Sigmoid colon (tissue), 4 donors: ENCODE data around the gene DCLK2.

ENCODE experiments used
- EP300 ChIP-seq, 4 donors: sonication (generic); formaldehyde crosslinking; IDR thresholded peaks; one replicate each; pipeline ENCODE4 v1.6.1; 2017; ENCODE audit warnings: antibody characterized with exemption in 4 of 4
- POLR2A ChIP-seq, 2 donors: fragments of 450-650 bp; IDR thresholded peaks; one replicate each; pipeline ENCODE4 v1.6.1; 2016; ENCODE audit warnings: antibody characterized with exemption in 2 of 2, mild to moderate bottlenecking in 2 of 2, moderate library complexity in 2 of 2
- POLR2AphosphoS5 ChIP-seq, 4 donors: sonication (generic); formaldehyde crosslinking; IDR thresholded peaks; one replicate each; pipeline ENCODE4 v1.6.1; 2017; ENCODE audit warnings: antibody characterized with exemption in 4 of 4
- TF ChIP-seq, protein P1 (sequence below), 4 experiments: fragments of 450-650 bp in 3 of 4; fragments of 200-600 bp in 1 of 4; IDR thresholded peaks; one replicate each; pipeline ENCODE4 v1.5.1; 2016 to 2019; ENCODE audit warnings: antibody characterized with exemption in 4 of 4, mild to moderate bottlenecking in 3 of 4, moderate library complexity in 2 of 4

DNA sequence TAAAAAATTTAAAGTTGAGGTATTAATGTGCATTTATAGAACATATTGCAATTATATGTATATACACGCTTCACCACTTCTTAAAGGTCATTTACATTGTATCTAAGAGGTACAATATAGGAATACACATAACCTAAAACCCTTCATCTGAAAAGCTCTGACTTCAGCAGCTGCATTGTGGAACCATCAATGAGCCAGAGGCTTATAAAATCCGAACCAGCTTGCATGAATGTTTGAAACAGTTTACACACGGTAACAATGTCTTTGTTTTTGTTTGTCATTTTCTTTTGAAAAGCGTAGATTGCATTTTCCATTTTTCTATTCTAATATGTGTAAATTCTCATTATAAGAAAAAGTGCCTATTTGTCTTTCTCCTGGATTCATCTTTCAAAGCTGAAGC, 221.6 kb downstream of the DCLK2 start:
- TF ChIP-seq, protein P1, sequence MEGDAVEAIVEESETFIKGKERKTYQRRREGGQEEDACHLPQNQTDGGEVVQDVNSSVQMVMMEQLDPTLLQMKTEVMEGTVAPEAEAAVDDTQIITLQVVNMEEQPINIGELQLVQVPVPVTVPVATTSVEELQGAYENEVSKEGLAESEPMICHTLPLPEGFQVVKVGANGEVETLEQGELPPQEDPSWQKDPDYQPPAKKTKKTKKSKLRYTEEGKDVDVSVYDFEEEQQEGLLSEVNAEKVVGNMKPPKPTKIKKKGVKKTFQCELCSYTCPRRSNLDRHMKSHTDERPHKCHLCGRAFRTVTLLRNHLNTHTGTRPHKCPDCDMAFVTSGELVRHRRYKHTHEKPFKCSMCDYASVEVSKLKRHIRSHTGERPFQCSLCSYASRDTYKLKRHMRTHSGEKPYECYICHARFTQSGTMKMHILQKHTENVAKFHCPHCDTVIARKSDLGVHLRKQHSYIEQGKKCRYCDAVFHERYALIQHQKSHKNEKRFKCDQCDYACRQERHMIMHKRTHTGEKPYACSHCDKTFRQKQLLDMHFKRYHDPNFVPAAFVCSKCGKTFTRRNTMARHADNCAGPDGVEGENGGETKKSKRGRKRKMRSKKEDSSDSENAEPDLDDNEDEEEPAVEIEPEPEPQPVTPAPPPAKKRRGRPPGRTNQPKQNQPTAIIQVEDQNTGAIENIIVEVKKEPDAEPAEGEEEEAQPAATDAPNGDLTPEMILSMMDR (IDR thresholded peaks at IDR 0.05), result no peak
- TF ChIP-seq POLR2A (IDR thresholded peaks at IDR 0.05), result no peak
- no peak for TF ChIP-seq EP300 (IDR thresholded peaks at IDR 0.05)
- no peak for TF ChIP-seq POLR2AphosphoS5 (IDR thresholded peaks at IDR 0.05)
